GM21423 (cell line): ENCODE data around the gene CFAP77.

Experiments used
- ATAC-seq: cut with Tn5 transposase; IDR thresholded peaks from one replicate; pipeline ENCODE4 v1.9.1; 2021; ENCODE audit warnings: mild to moderate bottlenecking, moderate library complexity; ENCODE audit not compliant: unreplicated experiment

CFAP77 gene

GRCh38 chr9:132514011-132514744 is 104.2 kb downstream of the CFAP77 start:
- ATAC-seq = no peak

- no peak for ATAC-seq
These were observed 104.8 kb downstream of the CFAP77 start for GRCh38 chr9:132514821-132515220.

GRCh38 chr9:132516301-132516700 is 106.3 kb downstream of the CFAP77 start:
- ATAC-seq = no peak

- ATAC-seq = no peak
These were observed 106.9 kb downstream of the CFAP77 start for GRCh38 chr9:132516911-132517310.

- ATAC-seq = no peak
These were observed 108.0 kb downstream of the CFAP77 start for GRCh38 chr9:132517815-132518550.

- ATAC-seq = no peak
These were observed 108.6 kb downstream of the CFAP77 start for GRCh38 chr9:132518626-132519025.

- ATAC-seq = no peak
These were observed 109.0 kb downstream of the CFAP77 start for GRCh38 chr9:132519033-132519432.

GRCh38 chr9:132520612-132521011 is 110.6 kb downstream of the CFAP77 start:
- no peak for ATAC-seq

GRCh38 chr9:132525308-132526023 is 115.5 kb downstream of the CFAP77 start:
- no peak for ATAC-seq

GRCh38 chr9:132531195-132531594 is 121.2 kb downstream of the CFAP77 start:
- no peak for ATAC-seq

- no peak for ATAC-seq
These were observed 121.9 kb downstream of the CFAP77 start for GRCh38 chr9:132531710-132532570.

GRCh38 chr9:132534832-132535231 is 124.8 kb downstream of the CFAP77 start:
- no peak for ATAC-seq

GRCh38 chr9:132536124-132536523 is 126.1 kb downstream of the CFAP77 start:
- ATAC-seq = no peak

- no peak for ATAC-seq
These were observed 127.3 kb downstream of the CFAP77 start for GRCh38 chr9:132537352-132537751.

- ATAC-seq = no peak
These were observed 128.1 kb downstream of the CFAP77 start for GRCh38 chr9:132538071-132538470.

- no peak for ATAC-seq
These were observed 129.1 kb downstream of the CFAP77 start for GRCh38 chr9:132539096-132539495.

GRCh38 chr9:132541051-132541450 is 131.0 kb downstream of the CFAP77 start:
- ATAC-seq = no peak

- no peak for ATAC-seq
These were observed 132.1 kb downstream of the CFAP77 start for GRCh38 chr9:132541870-132542830.

- no peak for ATAC-seq
These were observed 133.2 kb downstream of the CFAP77 start for GRCh38 chr9:132543251-132543650.

- ATAC-seq = no peak
These were observed 133.9 kb downstream of the CFAP77 start for GRCh38 chr9:132543960-132544359.
